Prostate gland (tissue), 2 donors: ENCODE results near the gene CAPRIN2.

Experiments
- POLR2A ChIP-seq: fragments of 450-650 bp; IDR thresholded peaks from one replicate; pipeline ENCODE4 v1.6.1; 2016; ENCODE audit warnings: antibody characterized with exemption, mild to moderate bottlenecking
- POLR2AphosphoS5 ChIP-seq: sonication (generic); formaldehyde crosslinking; IDR thresholded peaks from one replicate; pipeline ENCODE4 v1.6.1; 2017; ENCODE audit warnings: antibody characterized with exemption
- TF ChIP-seq, protein P1 (sequence below), 4 experiments: fragments of 200-600 bp in 2 of 4; fragments of 450-650 bp in 2 of 4; sonication (generic) in 2 of 4; IDR thresholded peaks; 1 replicate in 3 of 4; 2 replicates in 1 of 4; pipeline ENCODE4 v1.5.1; 2016 to 2019; ENCODE audit warnings: antibody characterized with exemption in 4 of 4, mild to moderate bottlenecking in 2 of 4, moderate library complexity in 2 of 4

DNA sequence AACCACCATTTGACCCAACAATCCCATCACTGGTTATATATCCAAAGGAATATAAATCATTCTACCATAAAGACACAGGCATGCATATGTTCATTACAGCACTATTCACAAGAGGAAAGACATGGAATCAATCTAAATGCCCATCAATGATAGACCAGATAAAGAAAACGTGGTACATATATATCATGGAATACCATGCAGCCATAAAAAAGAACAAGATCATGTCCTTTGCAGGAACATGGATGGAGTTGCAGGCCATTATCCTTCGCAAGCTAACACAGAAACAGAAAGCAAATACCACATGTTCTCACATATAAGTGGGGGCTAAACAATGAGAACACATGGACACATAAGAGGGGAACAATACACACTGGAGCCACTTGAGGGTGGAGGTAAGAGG is 15.7 kb downstream of the CAPRIN2 start:
- TF ChIP-seq POLR2A: no peak
- TF ChIP-seq, protein P1, sequence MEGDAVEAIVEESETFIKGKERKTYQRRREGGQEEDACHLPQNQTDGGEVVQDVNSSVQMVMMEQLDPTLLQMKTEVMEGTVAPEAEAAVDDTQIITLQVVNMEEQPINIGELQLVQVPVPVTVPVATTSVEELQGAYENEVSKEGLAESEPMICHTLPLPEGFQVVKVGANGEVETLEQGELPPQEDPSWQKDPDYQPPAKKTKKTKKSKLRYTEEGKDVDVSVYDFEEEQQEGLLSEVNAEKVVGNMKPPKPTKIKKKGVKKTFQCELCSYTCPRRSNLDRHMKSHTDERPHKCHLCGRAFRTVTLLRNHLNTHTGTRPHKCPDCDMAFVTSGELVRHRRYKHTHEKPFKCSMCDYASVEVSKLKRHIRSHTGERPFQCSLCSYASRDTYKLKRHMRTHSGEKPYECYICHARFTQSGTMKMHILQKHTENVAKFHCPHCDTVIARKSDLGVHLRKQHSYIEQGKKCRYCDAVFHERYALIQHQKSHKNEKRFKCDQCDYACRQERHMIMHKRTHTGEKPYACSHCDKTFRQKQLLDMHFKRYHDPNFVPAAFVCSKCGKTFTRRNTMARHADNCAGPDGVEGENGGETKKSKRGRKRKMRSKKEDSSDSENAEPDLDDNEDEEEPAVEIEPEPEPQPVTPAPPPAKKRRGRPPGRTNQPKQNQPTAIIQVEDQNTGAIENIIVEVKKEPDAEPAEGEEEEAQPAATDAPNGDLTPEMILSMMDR (IDR thresholded peaks at IDR 0.05): no peak
- TF ChIP-seq POLR2AphosphoS5: no peak
